Measurements from ENCODE around the gene PPDPF.
"Not testable (repeated sequence)": the region's sequence is repeated elsewhere in the genome, so short reads cannot be mapped to it uniquely, and the experiment has no call there.

PPDPF gene

GRCh38 chr20:63520504-63520933, at the start of gene PPDPF:
TSS of gene PPDPF (plus strand) at chr20:63520765. CDS start at chr20:63521309, 544 bp downstream.
- peak; percentile 96 for DNase-seq (ENCODE audit: extremely low spot score, insufficient read length, low read depth)
- FAIRE-seq = peak; percentile 68

GRCh38 chr20:63471002-63471716, 49.4 kb upstream of the PPDPF start:
- DNase-seq (ENCODE audit: extremely low spot score, insufficient read length, low read depth) = no peak
- no peak for FAIRE-seq

DNA sequence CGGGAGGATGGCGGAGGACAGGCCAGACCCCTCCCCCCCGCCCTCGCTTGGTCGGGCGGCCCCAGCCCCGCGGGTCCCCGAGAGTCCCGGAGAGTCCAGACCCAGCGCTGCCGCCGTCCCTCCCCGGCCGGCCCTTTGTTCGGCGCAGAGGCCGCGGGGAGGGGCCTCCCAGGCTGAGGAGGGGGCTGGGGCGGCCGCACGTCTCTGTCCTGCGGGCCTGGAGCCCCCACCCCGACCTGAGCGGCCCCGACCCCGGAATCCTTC, 48.9 kb upstream of the PPDPF start:
- FAIRE-seq (no peak), DNase-seq (ENCODE audit: extremely low spot score, insufficient read length, low read depth) (no peak)

GRCh38 chr20:63471981-63472831, 48.4 kb upstream of the PPDPF start, which contains the start of gene KCNQ2:
TSS of gene KCNQ2 (minus strand) at chr20:63472655. CDS start at chr20:63472463, 192 bp downstream.
- FAIRE-seq = no peak
- DNase-seq (ENCODE audit: extremely low spot score, insufficient read length, low read depth) = no peak

DNA sequence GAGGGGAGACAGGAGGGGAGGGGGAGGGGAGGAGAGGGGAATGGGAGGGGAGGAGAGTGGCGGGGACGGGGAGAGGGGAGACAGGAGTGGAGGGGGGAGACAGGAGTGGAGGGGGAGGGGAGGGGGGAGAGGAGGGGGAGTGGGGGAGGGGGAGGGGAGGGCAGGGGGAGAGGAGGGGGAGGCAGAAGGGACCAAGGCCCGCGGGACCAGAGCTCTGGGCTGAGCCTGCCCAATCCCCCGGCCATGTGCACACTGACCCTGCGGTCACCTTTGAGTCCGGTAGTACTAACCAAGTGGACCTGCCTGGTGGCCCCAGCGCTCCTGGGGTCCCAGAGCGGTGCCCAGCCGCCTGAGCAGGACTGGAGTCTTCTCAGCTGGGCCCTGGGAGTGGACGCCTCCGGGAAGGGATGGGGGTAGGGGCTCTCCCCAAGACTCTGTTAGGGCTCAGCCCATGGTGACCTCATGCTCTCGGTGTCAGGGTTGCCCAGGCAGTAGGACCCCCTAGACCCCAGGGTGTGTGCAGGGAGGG, 47.6 kb upstream of the PPDPF start:
- no peak for FAIRE-seq

GRCh38 chr20:63473555-63474449, 46.8 kb upstream of the PPDPF start:
- no peak for DNase-seq (ENCODE audit: extremely low spot score, insufficient read length, low read depth)
- FAIRE-seq = no peak

More for the DNA sequence above, 47.6 kb upstream of the PPDPF start:
- no peak for DNase-seq (ENCODE audit: extremely low spot score, insufficient read length, low read depth)

GRCh38 chr20:63475209-63475608, 45.4 kb upstream of the PPDPF start:
- FAIRE-seq = no peak

GRCh38 chr20:63477061-63477616, 43.4 kb upstream of the PPDPF start:
- no peak for FAIRE-seq
- DNase-seq (ENCODE audit: extremely low spot score, insufficient read length, low read depth) = no peak

More at GRCh38 chr20:63475209-63475608, 45.4 kb upstream of the PPDPF start:
- DNase-seq (ENCODE audit: extremely low spot score, insufficient read length, low read depth) = no peak

- no peak for DNase-seq (ENCODE audit: extremely low spot score, insufficient read length, low read depth)
- no peak for FAIRE-seq
Measured at GRCh38 chr20:63477944-63478343, 42.6 kb upstream of the PPDPF start.

- DNase-seq (ENCODE audit: extremely low spot score, insufficient read length, low read depth) (no peak), FAIRE-seq (no peak)
Measured at GRCh38 chr20:63478346-63479302, 41.9 kb upstream of the PPDPF start.

- not testable (repeated sequence) for DNase-seq (ENCODE audit: extremely low spot score, insufficient read length, low read depth)
Measured at GRCh38 chr20:63479695-63480419, 40.7 kb upstream of the PPDPF start.

DNA sequence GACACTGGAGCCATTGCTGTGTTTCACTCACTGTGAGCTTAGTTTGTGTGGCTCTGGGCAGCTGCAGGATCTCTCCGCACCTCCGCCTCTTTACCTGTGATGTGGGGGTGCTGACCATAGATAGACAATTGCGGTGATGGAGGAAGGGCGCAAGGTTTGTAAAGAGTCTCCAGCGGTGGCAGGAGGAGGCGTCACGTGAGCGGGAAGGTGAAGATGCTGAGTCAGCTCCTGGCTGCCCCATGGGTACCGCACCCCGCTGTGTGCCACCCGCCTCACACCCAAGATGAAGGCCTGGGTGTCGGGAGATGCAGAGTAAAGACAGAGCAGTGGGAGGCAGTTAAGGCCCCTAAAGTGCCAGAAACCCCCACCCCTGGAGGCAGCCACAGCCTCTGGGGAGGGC, 39.1 kb upstream of the PPDPF start:
- no peak for FAIRE-seq
- no peak for DNase-seq (ENCODE audit: extremely low spot score, insufficient read length, low read depth)

More at GRCh38 chr20:63479695-63480419, 40.7 kb upstream of the PPDPF start:
- FAIRE-seq = not testable (repeated sequence)

GRCh38 chr20:63482021-63482587, 38.5 kb upstream of the PPDPF start:
- DNase-seq (ENCODE audit: extremely low spot score, insufficient read length, low read depth) = no peak
- no peak for FAIRE-seq

GRCh38 chr20:63483834-63484233, 36.7 kb upstream of the PPDPF start:
- DNase-seq (ENCODE audit: extremely low spot score, insufficient read length, low read depth) (no peak), FAIRE-seq (no peak)

DNA sequence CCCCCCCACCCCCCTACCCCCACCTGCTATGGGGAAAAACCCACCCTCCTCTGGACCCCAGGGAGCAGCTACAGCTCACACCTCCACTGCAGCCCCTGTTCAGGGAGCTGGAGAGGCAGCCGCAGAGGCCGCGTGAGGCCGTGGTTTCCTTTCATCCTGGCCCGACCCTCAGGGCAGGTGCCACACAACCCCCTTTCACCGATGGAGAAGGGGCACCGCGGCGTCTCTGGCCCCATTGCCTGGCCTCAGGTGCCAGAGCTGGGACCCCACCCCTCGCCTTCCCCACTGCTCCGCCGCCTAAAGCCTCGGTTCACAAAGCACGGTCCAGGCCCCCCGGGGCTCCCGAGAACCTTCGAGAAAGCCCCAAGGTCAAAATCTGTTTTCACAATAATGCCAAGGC, 36.3 kb upstream of the PPDPF start:
- no peak for FAIRE-seq
- DNase-seq (ENCODE audit: extremely low spot score, insufficient read length, low read depth) = no peak

DNA sequence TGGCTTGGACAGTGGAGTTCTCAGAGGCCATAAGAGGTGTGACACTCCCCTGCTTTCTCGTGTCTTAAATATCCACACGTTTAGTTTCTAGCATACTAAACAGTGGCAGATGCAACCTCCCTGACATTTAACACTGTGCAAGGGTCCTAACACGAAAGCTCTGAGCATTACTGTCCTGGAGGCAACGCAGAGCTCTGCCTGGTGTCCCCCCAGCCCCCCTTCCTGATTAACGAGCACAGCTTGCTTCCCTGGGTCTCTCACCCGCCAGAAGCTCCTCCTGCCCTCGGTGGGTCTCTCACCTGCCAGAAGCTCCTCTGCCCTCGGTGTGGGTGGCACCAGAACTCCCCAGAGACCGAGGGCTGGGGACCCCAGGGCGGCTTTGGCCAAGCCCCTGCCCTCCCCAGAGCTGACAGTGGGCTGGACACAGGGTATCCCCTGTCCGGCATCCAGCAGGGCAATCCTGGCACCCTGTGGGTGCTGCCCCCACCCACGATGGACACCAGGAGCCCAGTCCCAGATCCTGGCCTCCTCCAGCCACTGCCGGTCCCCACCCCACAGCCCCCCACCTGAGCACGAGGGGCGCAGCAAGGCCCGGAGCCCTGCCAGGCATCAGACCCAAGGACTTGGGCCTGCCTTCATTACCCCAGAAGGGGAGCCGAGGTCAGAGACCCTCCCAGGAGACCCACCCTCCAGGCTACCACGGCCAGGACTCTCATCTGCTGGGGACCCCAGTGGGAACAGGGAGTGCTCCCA, 35.7 kb upstream of the PPDPF start:
- FAIRE-seq (no peak), DNase-seq (ENCODE audit: extremely low spot score, insufficient read length, low read depth) (no peak)

DNA sequence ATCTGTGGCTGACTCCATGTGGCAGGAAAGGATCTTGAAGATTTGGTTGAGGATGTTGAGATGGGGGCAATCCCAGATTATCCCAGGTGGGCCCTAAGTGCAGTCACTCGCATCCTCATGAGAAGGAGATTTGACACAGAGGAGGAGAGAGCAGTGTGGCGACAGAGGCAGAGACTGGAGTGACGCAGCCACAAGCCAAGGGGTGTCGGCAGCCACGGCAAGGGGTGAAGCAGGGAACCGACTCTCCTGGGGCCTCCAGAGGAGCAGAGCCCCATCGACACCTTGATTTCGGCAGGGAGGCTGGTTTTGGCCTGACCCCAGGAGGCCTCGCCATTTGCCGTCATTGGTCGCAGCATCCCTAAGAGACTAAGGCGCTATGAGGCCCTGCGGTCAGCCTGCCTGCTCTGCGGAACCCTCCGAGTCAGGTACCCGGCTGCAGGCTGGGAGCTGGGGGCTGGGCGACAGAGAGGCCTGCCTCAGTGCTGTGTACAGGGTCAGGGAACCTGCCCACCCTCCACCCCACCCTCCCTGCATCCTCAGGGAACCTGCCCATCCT, 34.2 kb upstream of the PPDPF start:
- no peak for DNase-seq (ENCODE audit: extremely low spot score, insufficient read length, low read depth)
- FAIRE-seq = no peak

Measured in GM18507 (cell line).